Measurements from ENCODE around the gene E2F4. TPM values are rescaled to one million over a fixed set of nuclear protein-coding genes. Genes with fewer than 3 reads are reported as not detected.
A peak's percentile ranks its signal among the peaks of the same experiment; 100 is the strongest.

E2F4 gene
- total RNA-seq, 1 experiment from 2014 or later = 114 TPM

DNA sequence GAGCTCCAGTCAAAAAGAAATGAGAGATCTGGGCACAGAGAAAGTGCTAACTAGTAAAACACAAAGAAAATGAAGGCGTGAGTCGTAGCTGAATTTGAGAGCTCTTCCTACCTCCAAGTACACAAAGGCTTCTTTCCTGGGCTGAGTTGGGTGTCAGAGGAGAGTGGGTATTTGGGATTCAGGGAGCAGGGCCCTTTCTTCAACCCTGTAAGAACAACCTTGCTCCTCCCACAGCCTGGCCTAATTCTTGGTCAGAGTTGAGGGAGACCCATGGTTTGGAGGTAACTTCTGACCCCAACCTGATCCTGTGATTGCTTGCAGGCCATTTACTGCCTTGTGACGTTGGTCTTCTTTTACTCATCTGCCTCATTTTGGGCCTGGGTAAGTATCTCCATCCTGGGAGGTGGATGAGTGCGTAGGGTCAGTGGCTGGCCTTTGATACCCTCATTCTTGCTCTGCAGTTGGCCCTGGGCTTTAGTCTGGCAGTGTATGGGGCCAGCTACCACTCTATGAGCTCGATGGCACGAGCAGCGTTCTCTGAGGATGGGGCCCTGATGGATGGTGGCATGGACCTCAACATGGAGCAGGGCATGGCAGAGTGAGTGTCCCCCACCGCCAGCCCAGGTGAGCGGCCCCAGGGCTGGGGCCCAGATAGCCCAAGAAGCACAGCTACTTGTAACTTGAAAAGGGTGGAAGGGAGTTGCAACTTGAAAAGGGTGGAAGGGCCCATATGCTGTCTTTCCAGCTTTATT is 36.3 kb downstream of the E2F4 start:
- Histone ChIP-seq H3K79me2 (ENCODE audit: insufficient read depth, low read length) (peaks cover 18% of the 10 kb centered on the region), H3K27ac (ENCODE audit: low read depth, low read length) (no peak overlapping the region)
- no peak for TF ChIP-seq EGR1 (IDR thresholded peaks at IDR 0.05; ENCODE audit: low read depth)
- no peak for TF ChIP-seq POLR2A (IDR thresholded peaks at IDR 0.05; ENCODE audit: borderline replicate concordance, extremely low read depth, insufficient read depth, insufficient read length)
- no peak for TF ChIP-seq SRF (IDR thresholded peaks at IDR 0.05; ENCODE audit: low read depth)
- TF ChIP-seq, protein P1, sequence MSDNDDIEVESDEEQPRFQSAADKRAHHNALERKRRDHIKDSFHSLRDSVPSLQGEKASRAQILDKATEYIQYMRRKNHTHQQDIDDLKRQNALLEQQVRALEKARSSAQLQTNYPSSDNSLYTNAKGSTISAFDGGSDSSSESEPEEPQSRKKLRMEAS (IDR thresholded peaks at IDR 0.05) = no peak
- no peak for TF ChIP-seq RAD21 (IDR thresholded peaks at IDR 0.05; ENCODE audit: low read depth)
- no peak for TF ChIP-seq CEBPB (IDR thresholded peaks at IDR 0.05; ENCODE audit: low read depth)
- TF ChIP-seq CBX3 (IDR thresholded peaks at IDR 0.05; ENCODE audit: low read depth) = no peak
- TF ChIP-seq, protein P2, sequence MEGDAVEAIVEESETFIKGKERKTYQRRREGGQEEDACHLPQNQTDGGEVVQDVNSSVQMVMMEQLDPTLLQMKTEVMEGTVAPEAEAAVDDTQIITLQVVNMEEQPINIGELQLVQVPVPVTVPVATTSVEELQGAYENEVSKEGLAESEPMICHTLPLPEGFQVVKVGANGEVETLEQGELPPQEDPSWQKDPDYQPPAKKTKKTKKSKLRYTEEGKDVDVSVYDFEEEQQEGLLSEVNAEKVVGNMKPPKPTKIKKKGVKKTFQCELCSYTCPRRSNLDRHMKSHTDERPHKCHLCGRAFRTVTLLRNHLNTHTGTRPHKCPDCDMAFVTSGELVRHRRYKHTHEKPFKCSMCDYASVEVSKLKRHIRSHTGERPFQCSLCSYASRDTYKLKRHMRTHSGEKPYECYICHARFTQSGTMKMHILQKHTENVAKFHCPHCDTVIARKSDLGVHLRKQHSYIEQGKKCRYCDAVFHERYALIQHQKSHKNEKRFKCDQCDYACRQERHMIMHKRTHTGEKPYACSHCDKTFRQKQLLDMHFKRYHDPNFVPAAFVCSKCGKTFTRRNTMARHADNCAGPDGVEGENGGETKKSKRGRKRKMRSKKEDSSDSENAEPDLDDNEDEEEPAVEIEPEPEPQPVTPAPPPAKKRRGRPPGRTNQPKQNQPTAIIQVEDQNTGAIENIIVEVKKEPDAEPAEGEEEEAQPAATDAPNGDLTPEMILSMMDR (IDR thresholded peaks at IDR 0.05 in 2 of 3, conservative IDR thresholded peaks at IDR 0.05 in 1 of 3; ENCODE audit: borderline replicate concordance in 1 of 3, insufficient read depth in 1 of 3, low read depth in 2 of 3, low read length in 2 of 3) = no peak
- no peak for TF ChIP-seq TCF7L2 (IDR thresholded peaks at IDR 0.05; ENCODE audit: borderline replicate concordance, extremely low read depth, insufficient read depth, insufficient read length)
- TF ChIP-seq SIN3A (IDR thresholded peaks at IDR 0.05; ENCODE audit: low read depth) = no peak
- TF ChIP-seq, protein P3, sequence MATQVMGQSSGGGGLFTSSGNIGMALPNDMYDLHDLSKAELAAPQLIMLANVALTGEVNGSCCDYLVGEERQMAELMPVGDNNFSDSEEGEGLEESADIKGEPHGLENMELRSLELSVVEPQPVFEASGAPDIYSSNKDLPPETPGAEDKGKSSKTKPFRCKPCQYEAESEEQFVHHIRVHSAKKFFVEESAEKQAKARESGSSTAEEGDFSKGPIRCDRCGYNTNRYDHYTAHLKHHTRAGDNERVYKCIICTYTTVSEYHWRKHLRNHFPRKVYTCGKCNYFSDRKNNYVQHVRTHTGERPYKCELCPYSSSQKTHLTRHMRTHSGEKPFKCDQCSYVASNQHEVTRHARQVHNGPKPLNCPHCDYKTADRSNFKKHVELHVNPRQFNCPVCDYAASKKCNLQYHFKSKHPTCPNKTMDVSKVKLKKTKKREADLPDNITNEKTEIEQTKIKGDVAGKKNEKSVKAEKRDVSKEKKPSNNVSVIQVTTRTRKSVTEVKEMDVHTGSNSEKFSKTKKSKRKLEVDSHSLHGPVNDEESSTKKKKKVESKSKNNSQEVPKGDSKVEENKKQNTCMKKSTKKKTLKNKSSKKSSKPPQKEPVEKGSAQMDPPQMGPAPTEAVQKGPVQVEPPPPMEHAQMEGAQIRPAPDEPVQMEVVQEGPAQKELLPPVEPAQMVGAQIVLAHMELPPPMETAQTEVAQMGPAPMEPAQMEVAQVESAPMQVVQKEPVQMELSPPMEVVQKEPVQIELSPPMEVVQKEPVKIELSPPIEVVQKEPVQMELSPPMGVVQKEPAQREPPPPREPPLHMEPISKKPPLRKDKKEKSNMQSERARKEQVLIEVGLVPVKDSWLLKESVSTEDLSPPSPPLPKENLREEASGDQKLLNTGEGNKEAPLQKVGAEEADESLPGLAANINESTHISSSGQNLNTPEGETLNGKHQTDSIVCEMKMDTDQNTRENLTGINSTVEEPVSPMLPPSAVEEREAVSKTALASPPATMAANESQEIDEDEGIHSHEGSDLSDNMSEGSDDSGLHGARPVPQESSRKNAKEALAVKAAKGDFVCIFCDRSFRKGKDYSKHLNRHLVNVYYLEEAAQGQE (IDR thresholded peaks at IDR 0.05; ENCODE audit: low read depth) = no peak
- TF ChIP-seq POLR2AphosphoS5 (IDR thresholded peaks at IDR 0.05; ENCODE audit: low read depth, low read length) = no peak; the same call in 1 of the 2 replicates
- TF ChIP-seq SP1 (IDR thresholded peaks at IDR 0.05; ENCODE audit: low read depth) = no peak
- no peak for TF ChIP-seq EZH2 (IDR thresholded peaks at IDR 0.05)
- TF ChIP-seq ELF1 (IDR thresholded peaks at IDR 0.05; ENCODE audit: borderline replicate concordance, low read depth) = no peak
- TF ChIP-seq, protein P4, sequence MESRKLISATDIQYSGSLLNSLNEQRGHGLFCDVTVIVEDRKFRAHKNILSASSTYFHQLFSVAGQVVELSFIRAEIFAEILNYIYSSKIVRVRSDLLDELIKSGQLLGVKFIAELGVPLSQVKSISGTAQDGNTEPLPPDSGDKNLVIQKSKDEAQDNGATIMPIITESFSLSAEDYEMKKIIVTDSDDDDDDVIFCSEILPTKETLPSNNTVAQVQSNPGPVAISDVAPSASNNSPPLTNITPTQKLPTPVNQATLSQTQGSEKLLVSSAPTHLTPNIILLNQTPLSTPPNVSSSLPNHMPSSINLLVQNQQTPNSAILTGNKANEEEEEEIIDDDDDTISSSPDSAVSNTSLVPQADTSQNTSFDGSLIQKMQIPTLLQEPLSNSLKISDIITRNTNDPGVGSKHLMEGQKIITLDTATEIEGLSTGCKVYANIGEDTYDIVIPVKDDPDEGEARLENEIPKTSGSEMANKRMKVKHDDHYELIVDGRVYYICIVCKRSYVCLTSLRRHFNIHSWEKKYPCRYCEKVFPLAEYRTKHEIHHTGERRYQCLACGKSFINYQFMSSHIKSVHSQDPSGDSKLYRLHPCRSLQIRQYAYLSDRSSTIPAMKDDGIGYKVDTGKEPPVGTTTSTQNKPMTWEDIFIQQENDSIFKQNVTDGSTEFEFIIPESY (IDR thresholded peaks at IDR 0.05; ENCODE audit: extremely low read depth, insufficient replicate concordance, low read length) = no peak
- no peak for TF ChIP-seq JUND (IDR thresholded peaks at IDR 0.05)
- no peak for TF ChIP-seq ZFX (IDR thresholded peaks at IDR 0.05)
- TF ChIP-seq YY1 (IDR thresholded peaks at IDR 0.05; ENCODE audit: extremely low read depth, insufficient replicate concordance, low read depth, low read length) = no peak
- TF ChIP-seq, protein P5, sequence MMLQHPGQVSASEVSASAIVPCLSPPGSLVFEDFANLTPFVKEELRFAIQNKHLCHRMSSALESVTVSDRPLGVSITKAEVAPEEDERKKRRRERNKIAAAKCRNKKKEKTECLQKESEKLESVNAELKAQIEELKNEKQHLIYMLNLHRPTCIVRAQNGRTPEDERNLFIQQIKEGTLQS (IDR thresholded peaks at IDR 0.05) = no peak

More for the DNA sequence above, 36.3 kb downstream of the E2F4 start:
- Histone ChIP-seq H3K36me3 (ENCODE audit: control insufficient read depth in 1 of 2, insufficient read depth in 2 of 2, low read length in 2 of 2) (peaks cover 18 to 37% of the 10 kb centered on the region in 2 experiments; a peak in 3 of 4 replicates), H3K9ac (ENCODE audit: low read length) (peak overlapping the region; percentile 80), H3K4me1 (ENCODE audit: control insufficient read depth in 1 of 2, insufficient read depth in 2 of 2, low read length in 2 of 2) (peaks cover 6 to 18% of the 10 kb centered on the region in 2 experiments; a peak in 3 of 4 replicates), H3K9me2 (ENCODE audit: insufficient read depth) (no peaks in the 10 kb centered on the region), H3K4me3 (replicated peaks in 1 of 2; ENCODE audit: low read depth in 1 of 2, low read length in 2 of 2) (peak overlapping the region; percentile 80 to 88), H3K27me3 (ENCODE audit: insufficient read depth, low read length) (no peaks in the 10 kb centered on the region), H2AFZ (ENCODE audit: low read depth, low read length, poor library complexity, severe bottlenecking) (no peak overlapping the region), H3K9me3 (ENCODE audit: control insufficient read depth in 1 of 2, insufficient read depth in 1 of 2, low read depth in 1 of 2, low read length in 2 of 2) (no peaks in the 10 kb centered on the region), H4K20me1 (ENCODE audit: insufficient read depth) (no peaks in the 10 kb centered on the region), H3K4me2 (ENCODE audit: low read length) (peak overlapping the region; percentile 88)
- ChIA-PET RAD21 (ENCODE audit: low non-redundant PET in 1 of 2, low total read pairs in 2 of 2, uncharacterized antibody in 2 of 2, unreplicated experiment in 2 of 2) (no interaction called here), POLR2A (interaction anchor here (0.8 to 1.4 kb wide), 3 partner anchors 8 to 16 kb away, joined by 3 to 5 read pairs (median 3); no protein-coding TSS in a partner anchor), CTCF (interaction anchor here (0.6 to 2.5 kb wide), 3 partner anchors 8 to 30 kb away, joined by 5 to 10 read pairs (median 9); no protein-coding TSS in a partner anchor)
- BruUV-seq (replicated peaks) = no TSS peak
- intact Hi-C loops (cut with micrococcal nuclease) = no loop called here
- ATAC-seq (no peak), DNase-seq (ENCODE audit: low read depth, low spot score) (no peak)

All from HCT116 (cell line).